ENCODE measurements around the gene ZKSCAN4. TPM values are rescaled to one million over a fixed set of nuclear protein-coding genes. Genes with fewer than 3 reads are reported as not detected.
A peak's percentile ranks its signal among the peaks of the same experiment; 100 is the strongest.

The ZKSCAN4 gene
- total RNA-seq, 1 experiment from 2014 or later = 7.3 TPM

DNA sequence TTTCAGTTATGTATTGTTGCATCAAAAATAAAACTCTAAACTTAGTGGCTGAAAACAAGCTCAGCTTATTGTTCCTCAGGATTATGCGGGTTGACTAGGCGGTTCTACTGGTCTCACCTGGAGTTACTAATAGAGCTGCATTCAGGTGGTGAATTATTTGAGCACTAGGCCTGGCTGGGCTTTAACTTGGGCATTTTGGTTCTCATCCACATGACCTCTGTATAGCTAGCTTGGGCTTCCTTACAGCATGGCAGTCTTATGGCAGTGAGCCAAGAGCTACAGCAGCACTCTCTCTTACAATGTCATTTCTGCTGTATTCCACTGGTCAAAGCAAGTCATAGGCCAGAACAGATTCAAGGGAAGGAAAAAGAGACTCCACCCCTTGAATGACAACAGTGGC lies 30.9 kb upstream of the ZKSCAN4 start (continued):
- TF ChIP-seq ZNF425 (CRISPR knock-in tag; conservative IDR thresholded peaks at IDR 0.05) (no peak), CREB1 (CRISPR knock-in tag; IDR thresholded peaks at IDR 0.05) (no peak)

DNA sequence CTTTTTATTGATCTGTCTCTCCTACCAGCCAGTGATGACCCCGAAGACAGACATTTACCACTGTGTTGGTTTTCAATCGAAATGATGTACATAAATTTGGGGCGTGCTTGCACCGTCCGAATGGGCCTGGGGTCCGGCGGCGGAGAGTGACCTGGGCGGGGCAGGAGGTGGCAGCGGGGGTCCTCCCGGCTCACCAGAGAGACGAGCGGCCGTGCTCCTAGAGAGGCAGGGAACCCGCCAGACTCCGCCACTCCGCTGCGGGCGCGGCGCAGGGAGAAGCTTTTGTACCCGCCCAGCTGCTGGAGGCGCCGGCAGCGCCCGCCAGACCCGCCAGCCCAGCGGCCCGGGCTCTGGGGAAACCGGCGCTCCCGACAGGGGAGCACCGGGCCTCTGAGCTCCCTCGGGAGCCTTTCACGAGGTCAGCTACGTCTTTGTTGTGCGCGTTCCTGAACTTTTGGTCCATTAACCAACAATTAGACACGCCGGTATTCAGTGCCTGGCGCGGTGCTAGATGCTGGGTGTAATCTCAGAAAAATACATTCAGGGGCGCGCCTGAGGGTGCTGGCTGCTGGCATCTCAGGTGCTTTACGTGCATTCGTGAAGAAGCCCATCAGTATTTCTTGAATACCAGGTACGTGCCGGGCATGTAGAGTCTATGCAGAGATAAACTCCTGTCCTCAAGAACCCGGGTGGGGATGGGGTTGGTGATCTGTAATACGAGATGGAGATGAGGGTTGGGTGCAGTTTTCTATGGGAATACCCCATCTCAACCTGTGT lies 29.4 kb upstream of the ZKSCAN4 start, which contains the start of gene PGBD1:
Gene PGBD1 (plus strand): TSS at position 285 of the 777 bp plus-strand sequence. CDS start 2,242 bp downstream, outside the sequence.
- Mint-ChIP-seq H3K36me3 (peaks cover 9% of the 10 kb centered on the region), H3K27me3 (ENCODE audit: low read depth) (peaks cover 4% of the 10 kb centered on the region; the same call in 1 of the 2 replicates), H3K27ac (no peak within 1 kb of the TSS), H3K4me1 (peaks cover 14% of the 10 kb centered on the region), H3K4me3 (peak within 1 kb of the TSS; percentile 97), H3K9me3 (no peaks in the 10 kb centered on the region)
- DNase-seq (ENCODE audit: low spot score) = peak; percentile 92
- ATAC-seq = peak; percentile 97
- POLR2A ChIA-PET = interaction anchor here (0.6 to 1.6 kb wide), 5 partner anchors 14 to 157 kb away, joined by 3 to 10 read pairs (median 3); partner anchors contain the start of genes ZSCAN16 and ZSCAN26
- CTCF ChIA-PET = interaction anchor here (0.7 to 1.1 kb wide), 2 partner anchors 14 to 75 kb away, joined by 3 to 26 read pairs; partner anchors contain the start of gene ZSCAN26
- no peak for TF ChIP-seq CBFB (CRISPR knock-in tag; IDR thresholded peaks at IDR 0.05; ENCODE audit: low read depth)
- TF ChIP-seq EMX1 (CRISPR knock-in tag; IDR thresholded peaks at IDR 0.05) = no peak
- no peak for TF ChIP-seq ATF6 (CRISPR knock-in tag; IDR thresholded peaks at IDR 0.05)
- TF ChIP-seq, protein P1, sequence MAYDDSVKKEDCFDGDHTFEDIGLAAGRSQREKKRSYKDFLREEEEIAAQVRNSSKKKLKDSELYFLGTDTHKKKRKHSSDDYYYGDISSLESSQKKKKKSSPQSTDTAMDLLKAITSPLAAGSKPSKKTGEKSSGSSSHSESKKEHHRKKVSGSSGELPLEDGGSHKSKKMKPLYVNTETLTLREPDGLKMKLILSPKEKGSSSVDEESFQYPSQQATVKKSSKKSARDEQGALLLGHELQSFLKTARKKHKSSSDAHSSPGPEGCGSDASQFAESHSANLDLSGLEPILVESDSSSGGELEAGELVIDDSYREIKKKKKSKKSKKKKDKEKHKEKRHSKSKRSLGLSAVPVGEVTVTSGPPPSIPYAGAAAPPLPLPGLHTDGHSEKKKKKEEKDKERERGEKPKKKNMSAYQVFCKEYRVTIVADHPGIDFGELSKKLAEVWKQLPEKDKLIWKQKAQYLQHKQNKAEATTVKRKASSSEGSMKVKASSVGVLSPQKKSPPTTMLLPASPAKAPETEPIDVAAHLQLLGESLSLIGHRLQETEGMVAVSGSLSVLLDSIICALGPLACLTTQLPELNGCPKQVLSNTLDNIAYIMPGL (CRISPR knock-in tag; IDR thresholded peaks at IDR 0.05) = peak; percentile 78; the same call in 1 of the 2 replicates
- peak; percentile 39; the same call in 1 of the 2 replicates for TF ChIP-seq ZBTB43 (CRISPR knock-in tag; IDR thresholded peaks at IDR 0.05)
- TF ChIP-seq, protein P2, sequence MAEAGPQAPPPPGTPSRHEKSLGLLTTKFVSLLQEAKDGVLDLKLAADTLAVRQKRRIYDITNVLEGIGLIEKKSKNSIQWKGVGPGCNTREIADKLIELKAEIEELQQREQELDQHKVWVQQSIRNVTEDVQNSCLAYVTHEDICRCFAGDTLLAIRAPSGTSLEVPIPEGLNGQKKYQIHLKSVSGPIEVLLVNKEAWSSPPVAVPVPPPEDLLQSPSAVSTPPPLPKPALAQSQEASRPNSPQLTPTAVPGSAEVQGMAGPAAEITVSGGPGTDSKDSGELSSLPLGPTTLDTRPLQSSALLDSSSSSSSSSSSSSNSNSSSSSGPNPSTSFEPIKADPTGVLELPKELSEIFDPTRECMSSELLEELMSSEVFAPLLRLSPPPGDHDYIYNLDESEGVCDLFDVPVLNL (CRISPR knock-in tag; IDR thresholded peaks at IDR 0.05; ENCODE audit: borderline replicate concordance, low read depth) = no peak
- TF ChIP-seq FOXJ3 (CRISPR knock-in tag; IDR thresholded peaks at IDR 0.05; ENCODE audit: borderline replicate concordance) = no peak
- 0 out of 2 replicates have a peak, but pooled peaks have one; percentile 71 for TF ChIP-seq KAT7 (CRISPR knock-in tag; IDR thresholded peaks at IDR 0.05; ENCODE audit: borderline replicate concordance)
- no peak for TF ChIP-seq PREB (CRISPR knock-in tag; IDR thresholded peaks at IDR 0.05; ENCODE audit: borderline replicate concordance)
- 0 out of 2 replicates have a peak, but pooled peaks have one; percentile 60 for TF ChIP-seq E2F5 (CRISPR knock-in tag; IDR thresholded peaks at IDR 0.05)
- no peak for TF ChIP-seq TP53 (CRISPR knock-in tag; IDR thresholded peaks at IDR 0.05)
- TF ChIP-seq FOXP4 (CRISPR knock-in tag; IDR thresholded peaks at IDR 0.05) = 0 out of 2 replicates have a peak, but pooled peaks have one; percentile 41
- 0 out of 2 replicates have a peak, but pooled peaks have one; percentile 23 for TF ChIP-seq NFE2L1 (CRISPR knock-in tag; IDR thresholded peaks at IDR 0.05)
- TF ChIP-seq ESRRA (CRISPR knock-in tag; IDR thresholded peaks at IDR 0.05; ENCODE audit: borderline replicate concordance) = 0 out of 2 replicates have a peak, but pooled peaks have one; percentile 34
- TF ChIP-seq MXD4 (CRISPR knock-in tag; IDR thresholded peaks at IDR 0.05; ENCODE audit: borderline replicate concordance) = no peak
- TF ChIP-seq ZNF121 (CRISPR knock-in tag; IDR thresholded peaks at IDR 0.05) = no peak
- TF ChIP-seq JUN (CRISPR knock-in tag; IDR thresholded peaks at IDR 0.05) = no peak
